Endothelial cell of umbilical vein (primary cell): ENCODE data around the gene ADAT3. TPM values are rescaled to one million over a fixed set of nuclear protein-coding genes. Genes with fewer than 3 reads are reported as not detected.

Experiments
- BruUV-seq: library from RNA; stranded (reverse); fragments of 400-500 nt; replicated peaks from 2 replicates; lab custom pipeline; 2021; lab: Mats Ljungman, UMichigan
- CTCF ChIA-PET: fragments of 300-600, 350-600 bp; sonication (Branson Sonifier 250); formaldehyde crosslinking; loops from one replicate; lab custom pipeline; 2021; ENCODE audit warnings: antibody characterized with exemption, inconsistent platforms; lab: Charles Lee
- POLR2A ChIA-PET: fragments of 300-600, 350-600 bp; sonication (Branson Sonifier 250); formaldehyde crosslinking; loops from one replicate; lab custom pipeline; 2021; ENCODE audit warnings: antibody characterized with exemption, inconsistent platforms; lab: Charles Lee
- DNase-seq: peaks from one replicate; pipeline ENCODE4 v3.0.0-alpha.2; 2011; ENCODE audit warnings: low read depth, low spot score
- FAIRE-seq: peaks from 2 replicates; lab custom pipeline; 2011; peaks lifted over from hg19 to GRCh38; lab: Jason Lieb, UNC
- H2AFZ ChIP-seq: 2 replicates; pipeline ENCODE4 v1.6.0; 2012; ENCODE audit warnings: low read depth, low read length, control low read depth, inconsistent platforms
- H3K27ac ChIP-seq: 2 replicates; pipeline ENCODE4 v1.5.1; 2011; ENCODE audit warnings: low read depth, mild to moderate bottlenecking, control low read depth, low read length, moderate library complexity; ENCODE audit not compliant: insufficient read depth
- H3K27me3 ChIP-seq, 2 experiments: 2 replicates each; pipeline versions ENCODE4 v1.6.0 to v1.6.1; 2011; ENCODE audit warnings: low read length in 2 of 2, mixed read lengths in 1 of 2; ENCODE audit not compliant: control insufficient read depth in 2 of 2, insufficient read depth in 2 of 2
- H3K36me3 ChIP-seq, 2 experiments: 2 replicates in 1 of 2; 3 replicates in 1 of 2; pipeline ENCODE4 v1.5.1; 2011; ENCODE audit warnings: low read length in 2 of 2, mild to moderate bottlenecking in 1 of 2, moderate library complexity in 1 of 2; ENCODE audit not compliant: control insufficient read depth in 2 of 2, insufficient read depth in 2 of 2; ENCODE audit errors: extremely low read depth in 1 of 2
- H3K4me1 ChIP-seq: 3 replicates; pipeline ENCODE4 v1.5.1; 2011; ENCODE audit warnings: mild to moderate bottlenecking, low read length; ENCODE audit not compliant: control insufficient read depth, insufficient read depth; ENCODE audit errors: extremely low read depth
- H3K4me2 ChIP-seq: 2 replicates; pipeline ENCODE4 v1.6.1; 2011; ENCODE audit warnings: low read length, control low read depth, mixed read lengths; ENCODE audit not compliant: insufficient read depth
- H3K4me3 ChIP-seq, 3 experiments: fragments of 200-600 bp in 1 of 3; sonication (generic), shearing (Covaris generic) in 1 of 3; replicated peaks in 1 of 3; 2 replicates each; pipeline ENCODE4 v1.5.1; 2011 to 2016; ENCODE audit warnings: control low read depth in 3 of 3, low read length in 3 of 3, mild to moderate bottlenecking in 2 of 3, inconsistent platforms in 1 of 3, low read depth in 1 of 3, moderate library complexity in 1 of 3; ENCODE audit not compliant: insufficient read depth in 1 of 3
- H3K79me2 ChIP-seq: 2 replicates; pipeline ENCODE4 v1.6.0; 2012; ENCODE audit warnings: low read length, inconsistent platforms; ENCODE audit not compliant: control insufficient read depth, insufficient read depth
- H3K9ac ChIP-seq: replicated peaks from 2 replicates; pipeline ENCODE3; 2011; ENCODE audit warnings: low read length, control low read depth; ENCODE audit not compliant: insufficient read depth; ENCODE audit errors: extremely low read depth
- H3K9me1 ChIP-seq: replicated peaks from 3 replicates; pipeline ENCODE4 v1.6.0; 2011; ENCODE audit warnings: mild to moderate bottlenecking, low read length; ENCODE audit not compliant: control insufficient read depth, insufficient read depth; ENCODE audit errors: extremely low read depth
- H3K9me3 ChIP-seq: replicated peaks from 2 replicates; pipeline ENCODE4 v1.5.1; 2012; ENCODE audit warnings: low read length, inconsistent platforms; ENCODE audit not compliant: control insufficient read depth, insufficient read depth
- H4K20me1 ChIP-seq: replicated peaks from 2 replicates; pipeline ENCODE3; 2011; ENCODE audit warnings: mild to moderate bottlenecking, low read length; ENCODE audit not compliant: control insufficient read depth, insufficient read depth; ENCODE audit errors: extremely low read depth
- EZH2 ChIP-seq: IDR thresholded peaks from 2 replicates; pipeline ENCODE4 v1.6.1; 2012; ENCODE audit warnings: borderline replicate concordance, low read depth, mild to moderate bottlenecking, moderate library complexity, low read length, inconsistent platforms; ENCODE audit not compliant: severe bottlenecking
- MAX ChIP-seq: IDR thresholded peaks from 2 replicates; pipeline ENCODE4 v1.6.1; 2011; ENCODE audit not compliant: insufficient read depth, insufficient read length
- POLR2AphosphoS5 ChIP-seq: IDR thresholded peaks from 2 replicates; pipeline ENCODE4 v1.6.1; 2012; ENCODE audit warnings: low read depth, mild to moderate bottlenecking, control low read depth, low read length, moderate library complexity; ENCODE audit not compliant: insufficient read depth
- dilution Hi-C: fragments of 300-500 bp; cut with MboI; formaldehyde crosslinking; loops from one replicate; pipeline ENCODE4 v1.15.0; 2019; ENCODE audit warnings: low sequenced_read_pairs; ENCODE audit not compliant: extremely low pct_ligation_motif_present
- intact Hi-C: fragments of 100-400 bp; cut with micrococcal nuclease; formaldehyde crosslinking; loops from one replicate; pipeline ENCODE4 v1.10.0; 2022
- polyA plus RNA-seq, 4 experiments: library from polyadenylated mRNA; depleted of rRNA in 3 of 4; stranded (reverse) in 3 of 4; unstranded in 1 of 4; fragments of >200 nt; gene quantifications; 2 replicates each; pipeline versions ENCODE4 v1.2.1 to v1.2.3, GENCODE V29; 2011 to 2012; ENCODE audit warnings: missing spikeins in 1 of 4
- total RNA-seq: library from RNA; stranded (reverse); gene quantifications from 2 replicates; pipeline ENCODE4 v1.2.3, GENCODE V29; 2021
- TF ChIP-seq, protein P1 (sequence below), 2 donors: IDR thresholded peaks; 1 replicate in 1 of 2; 2 replicates in 1 of 2; pipeline ENCODE4 v1.5.1; 2011; ENCODE audit warnings: low read length in 2 of 2, mild to moderate bottlenecking in 2 of 2, moderate library complexity in 2 of 2, control low read depth in 1 of 2, inconsistent platforms in 1 of 2, low read depth in 1 of 2; ENCODE audit not compliant: insufficient read depth in 1 of 2; ENCODE audit errors: extremely low read depth in 1 of 2

Gene ADAT3
- total and polyA plus RNA-seq, 2 donors (not counting 3 experiments of a cell fraction or from before 2014, with no cell fraction given): 5.7 to 11.7 TPM

- BruUV-seq: TSS peak; percentile 41
- ChIA-PET CTCF (interaction anchor here (0.6 to 3.2 kb wide), 17 partner anchors 8 to 296 kb away, joined by 3 to 44 read pairs (median 4); partner anchors contain the start of genes ABHD17A, ADAT3 and SCAMP4), POLR2A (no interaction called here)
- Histone ChIP-seq H3K79me2 (peaks cover 33% of the 10 kb centered on the region), H3K4me1 (peaks cover 21% of the 10 kb centered on the region), H3K9me3 (no peaks in the 10 kb centered on the region), H3K27me3 (no peaks in the 10 kb centered on the region), H3K27ac (peak overlapping the region; percentile 65), H3K4me3 (peak overlapping the region; percentile 42 to 78 (median 73)), H3K4me2 (peak overlapping the region; percentile 74), H3K9ac (peak overlapping the region; percentile 85), H3K36me3 (no peaks in the 10 kb centered on the region), H3K9me1 (no peaks in the 10 kb centered on the region), H2AFZ (peak overlapping the region; percentile 52), H4K20me1 (no peaks in the 10 kb centered on the region)
- dilution Hi-C loops (no loop called here), intact Hi-C loops (loop anchor here (1.0 to 2.0 kb wide), 4 partner anchors 12 to 64 kb away; partner anchors contain the start of genes ABHD17A, ADAT3 and SCAMP4)
- DNase-seq (peak; percentile 58), FAIRE-seq (peak; percentile 53)
- no peak for TF ChIP-seq MAX
- TF ChIP-seq EZH2: no peak
- peak; percentile 53 for TF ChIP-seq POLR2AphosphoS5
- TF ChIP-seq, protein P1, sequence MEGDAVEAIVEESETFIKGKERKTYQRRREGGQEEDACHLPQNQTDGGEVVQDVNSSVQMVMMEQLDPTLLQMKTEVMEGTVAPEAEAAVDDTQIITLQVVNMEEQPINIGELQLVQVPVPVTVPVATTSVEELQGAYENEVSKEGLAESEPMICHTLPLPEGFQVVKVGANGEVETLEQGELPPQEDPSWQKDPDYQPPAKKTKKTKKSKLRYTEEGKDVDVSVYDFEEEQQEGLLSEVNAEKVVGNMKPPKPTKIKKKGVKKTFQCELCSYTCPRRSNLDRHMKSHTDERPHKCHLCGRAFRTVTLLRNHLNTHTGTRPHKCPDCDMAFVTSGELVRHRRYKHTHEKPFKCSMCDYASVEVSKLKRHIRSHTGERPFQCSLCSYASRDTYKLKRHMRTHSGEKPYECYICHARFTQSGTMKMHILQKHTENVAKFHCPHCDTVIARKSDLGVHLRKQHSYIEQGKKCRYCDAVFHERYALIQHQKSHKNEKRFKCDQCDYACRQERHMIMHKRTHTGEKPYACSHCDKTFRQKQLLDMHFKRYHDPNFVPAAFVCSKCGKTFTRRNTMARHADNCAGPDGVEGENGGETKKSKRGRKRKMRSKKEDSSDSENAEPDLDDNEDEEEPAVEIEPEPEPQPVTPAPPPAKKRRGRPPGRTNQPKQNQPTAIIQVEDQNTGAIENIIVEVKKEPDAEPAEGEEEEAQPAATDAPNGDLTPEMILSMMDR (IDR thresholded peaks at IDR 0.05; ENCODE audit: extremely low read depth in 1 of 2, insufficient read depth in 1 of 2, low read depth in 1 of 2, low read length in 2 of 2): peak; percentile 78 to 89
Measured at GRCh38 chr19:1864480-1865171, 40.6 kb upstream of the ADAT3 start.
